Measurements from ENCODE around the gene APOL1.
"Not testable (repeated sequence)": the region's sequence is repeated elsewhere in the genome, so short reads cannot be mapped to it uniquely, and the experiment has no call there.

Gene APOL1

DNA sequence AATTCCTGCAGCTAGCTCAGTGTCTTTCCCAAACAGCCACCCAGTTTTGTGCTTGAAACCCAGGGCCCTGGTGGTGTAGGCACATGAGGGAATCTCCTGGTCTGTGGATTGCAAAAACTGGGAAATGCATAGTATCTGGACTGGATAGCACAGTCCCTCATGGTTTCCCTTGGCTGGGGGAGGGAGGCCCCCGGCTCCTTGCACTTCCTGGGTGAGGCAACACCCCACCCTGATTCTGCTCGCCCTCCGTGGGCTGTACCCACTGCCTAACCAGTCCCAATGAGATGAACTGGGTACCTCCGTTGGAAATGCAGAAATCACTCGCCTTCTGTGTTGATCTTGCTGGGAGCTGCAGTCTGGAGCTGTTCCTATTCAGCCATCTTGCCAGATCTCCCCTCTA, 19.0 kb downstream of the APOL1 start:
- not testable (repeated sequence) for DNase-seq

- DNase-seq, result no peak
Measured at GRCh38 chr22:36274531-36274930, 21.6 kb downstream of the APOL1 start.

DNA sequence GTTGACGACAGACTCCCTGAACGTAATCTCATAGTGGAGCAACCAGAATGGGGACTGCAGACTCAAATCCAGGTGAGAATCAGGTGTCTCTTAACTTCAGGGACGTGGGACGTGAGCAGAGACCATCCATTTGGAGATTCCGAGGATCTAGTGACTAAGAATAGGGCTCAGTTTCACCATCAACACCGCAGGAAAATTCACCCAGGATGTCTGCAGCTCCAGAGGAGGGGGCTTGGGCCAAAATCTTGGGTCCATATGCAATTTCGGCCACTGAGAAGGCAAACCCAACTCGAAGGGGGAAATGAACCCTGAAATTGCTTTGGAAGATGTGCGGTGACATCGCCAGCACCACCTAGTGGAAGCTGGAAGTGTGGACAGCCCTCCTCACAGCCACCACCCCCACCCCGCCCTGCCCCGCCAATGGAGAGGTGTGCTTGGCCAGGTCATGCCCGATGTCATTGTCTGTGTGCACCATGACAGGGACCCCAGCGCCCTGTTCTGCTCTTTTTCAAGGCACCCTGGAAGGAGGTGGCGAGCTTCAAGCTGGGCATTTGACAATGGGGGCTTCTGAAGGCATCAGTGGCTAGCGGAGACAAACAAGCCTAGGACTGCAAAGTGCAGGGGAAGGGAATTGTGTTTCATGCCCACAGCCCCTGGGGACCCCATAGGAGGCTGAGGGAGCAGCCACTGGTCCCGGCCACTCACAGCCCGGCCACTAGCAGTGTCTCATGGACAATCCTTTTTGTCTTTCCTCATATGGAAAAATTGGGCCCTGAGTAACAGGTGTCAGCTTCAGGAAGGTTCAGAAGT, 24.8 kb downstream of the APOL1 start:
- peak; percentile 7 to 57 for DNase-seq

- peak; percentile 42 to 56 for DNase-seq
Measured at GRCh38 chr22:36279219-36279666, 26.3 kb downstream of the APOL1 start.

- DNase-seq, result no peak
Measured at GRCh38 chr22:36280379-36280778, 27.4 kb downstream of the APOL1 start.

DNA sequence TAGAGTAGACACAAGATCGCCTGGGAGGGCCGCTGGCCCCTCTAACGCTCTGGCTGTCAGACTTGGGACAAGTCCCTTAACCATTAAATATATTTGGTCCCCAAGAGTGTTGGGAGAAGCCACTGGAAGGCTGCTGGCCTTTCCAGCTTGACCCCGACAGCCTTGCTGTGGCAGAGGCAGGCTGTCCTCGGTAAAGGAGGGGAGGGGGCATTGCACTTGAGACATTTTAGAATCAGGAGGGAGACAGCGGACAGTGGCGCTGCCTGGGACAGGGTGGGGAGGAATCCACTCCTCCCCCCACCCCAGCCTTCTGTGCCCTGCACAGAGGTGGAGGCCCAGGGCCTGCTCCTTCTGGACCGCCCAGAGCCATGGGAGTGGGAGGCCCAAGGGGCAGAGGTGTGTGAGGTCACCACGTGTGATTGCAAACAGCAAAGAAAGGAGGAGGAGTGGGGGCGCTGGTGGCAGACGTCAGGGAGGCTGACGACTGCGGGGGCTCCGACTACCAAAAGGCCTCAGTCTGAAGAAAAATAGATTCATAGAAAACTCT, 28.9 kb downstream of the APOL1 start:
- DNase-seq, result no peak

DNA sequence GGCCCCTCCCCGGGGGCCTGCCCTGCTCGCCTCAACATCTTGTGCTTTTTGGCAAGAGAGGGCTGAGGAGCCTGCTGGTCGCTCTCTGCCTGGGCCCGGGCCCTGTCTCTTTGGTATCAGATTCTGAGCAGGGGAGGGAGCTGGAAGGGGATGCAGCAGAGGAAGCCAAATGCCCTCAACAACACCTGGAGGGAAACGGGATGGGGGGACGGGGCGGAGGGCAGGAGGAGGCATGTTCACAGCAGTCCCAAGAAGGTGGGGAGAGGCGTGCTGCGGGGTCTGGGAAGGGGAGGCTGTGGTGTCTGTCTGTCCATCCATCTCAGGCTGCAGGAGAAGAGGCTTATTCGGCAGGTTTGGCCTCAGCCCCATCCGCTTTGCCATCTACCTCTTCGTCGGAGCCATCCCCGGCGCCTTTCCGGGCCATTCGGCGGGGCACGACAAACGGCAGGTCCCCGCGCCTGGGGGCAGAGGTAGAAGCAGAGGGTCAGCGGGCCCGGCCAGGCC, 29.4 kb downstream of the APOL1 start:
- DNase-seq, result no peak

- DNase-seq, result no peak
Measured at GRCh38 chr22:36284171-36284571, 31.2 kb downstream of the APOL1 start.

DNA sequence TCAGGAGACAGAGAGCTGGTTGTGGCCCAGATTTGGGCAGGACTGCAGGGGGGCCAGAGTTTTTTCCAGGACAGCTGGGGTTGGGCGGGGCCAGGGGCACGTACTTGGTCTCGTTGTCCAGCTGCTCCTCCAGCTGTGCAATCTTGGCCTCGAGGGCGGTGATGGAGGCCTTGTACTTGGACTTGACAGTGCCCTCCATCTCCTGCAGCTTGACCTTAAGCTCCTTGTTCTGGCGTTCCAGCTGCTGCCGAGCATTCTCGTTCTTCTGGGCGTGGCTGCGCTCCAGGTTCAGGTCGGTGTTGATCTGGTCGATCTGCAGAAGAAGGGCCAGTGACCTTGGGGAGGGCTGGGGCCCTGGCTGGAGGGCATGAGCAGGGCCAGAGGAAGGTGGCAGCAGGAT, 32.1 kb downstream of the APOL1 start:
- no peak for DNase-seq

DNA sequence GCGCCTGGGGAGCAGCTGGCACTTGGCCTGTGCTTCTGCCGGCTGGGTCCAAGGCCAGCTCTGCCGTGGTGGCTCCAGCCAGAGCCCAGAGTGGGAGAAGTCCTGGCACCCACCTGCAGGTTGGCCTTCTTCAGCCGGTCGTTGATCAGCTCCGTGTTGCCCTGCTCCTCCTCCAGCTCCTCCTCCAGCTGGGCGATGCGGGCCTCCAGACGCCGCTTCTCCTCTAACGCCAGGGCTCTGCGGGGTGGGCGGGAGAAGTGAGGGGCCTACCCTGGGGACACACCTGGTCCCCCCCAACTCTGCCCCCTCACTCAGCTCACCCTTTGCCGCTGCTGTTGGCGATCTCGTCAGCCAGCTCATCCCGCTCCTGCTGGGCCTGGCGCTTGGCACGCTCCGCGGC, 32.6 kb downstream of the APOL1 start:
- no peak for DNase-seq

DNA sequence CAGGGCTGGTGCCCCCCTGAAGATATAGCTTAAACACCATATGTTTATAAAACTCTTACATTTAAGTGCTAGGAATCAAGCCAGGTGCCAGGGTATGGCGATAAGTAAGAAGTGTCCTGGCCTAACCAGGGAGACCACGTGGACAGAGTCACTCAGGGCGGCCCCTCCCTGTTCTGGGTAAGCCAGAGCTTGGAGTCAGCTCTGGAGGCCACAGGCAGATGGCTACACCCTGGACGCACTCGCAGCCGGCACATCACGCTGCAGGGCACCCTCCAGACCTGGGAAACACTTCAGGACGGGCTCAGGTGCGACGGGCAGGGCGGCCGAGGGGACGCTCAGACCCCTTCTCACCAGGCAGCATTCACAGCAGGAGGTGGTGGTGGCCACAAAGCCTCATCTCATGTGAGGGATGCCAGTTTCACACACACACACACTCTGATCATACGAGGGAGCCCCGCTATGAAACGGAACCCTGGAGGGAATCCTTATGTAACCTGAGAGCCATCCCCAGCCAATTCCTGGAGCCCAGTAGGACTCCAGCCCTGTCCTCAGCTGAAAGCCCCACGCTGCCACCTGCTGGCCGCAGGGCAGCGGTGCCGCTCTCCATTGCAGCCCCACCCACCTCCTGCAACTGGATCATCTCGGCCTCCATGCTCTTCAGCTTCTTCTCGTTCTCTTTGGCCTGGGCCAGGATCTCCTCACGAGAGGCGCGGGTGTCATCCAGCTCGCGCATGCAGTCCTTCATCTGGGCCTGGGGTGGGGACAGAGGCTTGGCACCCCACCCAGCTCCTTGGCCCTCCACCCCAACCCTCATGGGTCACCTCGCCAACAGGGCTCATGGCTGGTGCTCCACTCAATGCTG, 33.4 kb downstream of the APOL1 start:
- peak; percentile 47 to 50 for DNase-seq

GRCh38 chr22:36287881-36288515, 35.1 kb downstream of the APOL1 start:
- no peak for DNase-seq

DNA sequence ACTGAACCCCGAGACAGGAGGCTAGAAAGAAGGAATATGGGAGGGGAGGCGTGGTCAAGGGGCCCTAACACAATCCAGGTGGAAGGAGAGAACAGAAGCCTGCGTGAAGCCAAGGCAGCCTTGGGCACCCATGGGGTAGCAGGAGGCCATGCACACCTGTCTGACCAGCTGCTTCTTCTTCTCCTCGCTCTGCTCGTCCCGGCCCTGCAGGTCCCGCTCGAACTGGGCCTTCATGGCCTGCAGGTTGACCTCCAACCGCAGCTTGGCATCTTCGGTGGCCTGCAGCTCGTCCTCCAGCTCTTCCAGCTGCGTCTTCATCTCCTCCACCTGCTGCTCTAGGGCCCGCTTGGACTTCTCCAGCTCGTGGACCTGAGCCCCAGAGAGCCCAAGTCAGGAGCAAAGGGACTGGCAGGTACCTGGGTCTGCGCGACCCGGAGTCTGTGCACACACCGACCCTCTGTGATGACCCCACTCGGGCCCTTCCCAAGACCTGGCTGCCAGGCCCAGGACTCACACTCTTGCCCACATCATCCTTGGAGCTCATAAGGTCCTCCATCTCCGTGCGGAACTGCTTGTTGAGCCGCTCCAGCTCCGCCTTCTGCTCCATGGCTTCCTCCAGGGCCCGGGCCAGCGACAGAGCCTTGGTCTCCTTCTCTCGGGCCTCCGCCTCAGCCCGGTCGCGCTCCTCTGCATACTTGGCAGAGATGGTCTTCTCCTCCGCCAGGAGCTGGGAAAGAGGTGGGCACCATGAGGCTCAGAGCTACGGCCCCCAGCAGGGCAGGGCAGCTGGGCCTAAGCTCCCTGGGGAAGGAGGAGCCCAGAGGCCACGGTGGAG, 35.9 kb downstream of the APOL1 start:
- DNase-seq, result no peak

- DNase-seq, result no peak
Measured at GRCh38 chr22:36289406-36289870, 36.5 kb downstream of the APOL1 start.

- DNase-seq, result not testable (repeated sequence)
Measured at GRCh38 chr22:36289948-36290371, 37.0 kb downstream of the APOL1 start.

DNA sequence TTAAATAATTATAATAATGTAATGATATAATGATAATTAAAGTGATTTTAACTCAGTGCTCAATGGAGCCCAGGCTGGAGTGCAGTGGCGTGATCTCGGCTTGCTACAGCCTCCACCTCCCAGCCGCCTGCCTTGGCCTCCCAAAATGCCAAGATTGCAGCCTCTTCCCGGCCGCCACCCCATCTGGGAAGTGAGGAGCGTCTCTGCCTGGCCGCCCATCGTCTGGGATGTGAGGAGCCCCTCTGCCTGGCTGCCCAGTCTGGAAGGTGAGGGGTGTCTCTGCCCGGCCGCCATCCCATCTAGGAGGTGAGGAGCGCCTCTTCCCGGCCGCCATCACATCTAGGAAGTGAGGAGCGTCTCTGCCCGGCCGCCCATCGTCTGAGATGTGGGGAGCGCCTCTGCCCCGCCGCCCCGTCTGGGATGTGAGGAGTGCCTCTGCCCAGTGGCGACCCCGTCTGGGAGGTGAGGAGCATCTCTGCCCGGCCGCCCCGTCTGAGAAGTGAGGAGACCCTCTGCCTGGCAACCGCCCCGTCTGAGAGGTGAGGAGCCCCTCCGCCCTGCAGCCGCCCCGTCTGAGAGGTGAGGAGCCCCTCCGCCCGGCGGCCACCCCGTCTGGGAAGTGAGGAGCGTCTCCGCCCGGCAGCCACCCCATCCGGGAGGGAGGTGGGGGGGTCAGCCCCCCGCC, 37.6 kb downstream of the APOL1 start:
- DNase-seq, result not testable (repeated sequence)

GRCh38 chr22:36291831-36292740, 39.2 kb downstream of the APOL1 start:
- DNase-seq, result no peak

- DNase-seq, result no peak
Measured at GRCh38 chr22:36292823-36293530, 40.0 kb downstream of the APOL1 start.

- DNase-seq, result no peak
Measured at GRCh38 chr22:36293606-36294292, 40.8 kb downstream of the APOL1 start.
